ENCODE measurements around the gene TNFRSF8.

Gene TNFRSF8

DNA sequence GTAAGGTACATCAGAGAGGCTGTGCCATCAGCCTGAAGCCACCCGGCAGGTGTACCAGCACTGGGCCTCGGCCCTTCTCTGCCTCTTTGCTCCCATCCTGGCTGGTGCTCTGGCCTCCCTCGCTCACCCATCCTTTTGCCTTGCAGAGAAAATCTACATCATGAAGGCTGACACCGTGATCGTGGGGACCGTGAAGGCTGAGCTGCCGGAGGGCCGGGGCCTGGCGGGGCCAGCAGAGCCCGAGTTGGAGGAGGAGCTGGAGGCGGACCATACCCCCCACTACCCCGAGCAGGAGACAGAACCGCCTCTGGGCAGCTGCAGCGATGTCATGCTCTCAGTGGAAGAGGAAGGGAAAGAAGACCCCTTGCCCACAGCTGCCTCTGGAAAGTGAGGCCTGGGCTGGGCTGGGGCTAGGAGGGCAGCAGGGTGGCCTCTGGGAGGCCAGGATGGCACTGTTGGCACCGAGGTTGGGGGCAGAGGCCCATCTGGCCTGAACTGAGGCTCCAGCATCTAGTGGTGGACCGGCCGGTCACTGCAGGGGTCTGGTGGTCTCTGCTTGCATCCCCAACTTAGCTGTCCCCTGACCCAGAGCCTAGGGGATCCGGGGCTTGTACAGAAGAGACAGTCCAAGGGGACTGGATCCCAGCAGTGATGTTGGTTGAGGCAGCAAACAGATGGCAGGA lies 79.2 kb downstream of the TNFRSF8 start:
- DNase-seq (ENCODE audit: low read depth in 2 of 2) = no peak

DNA sequence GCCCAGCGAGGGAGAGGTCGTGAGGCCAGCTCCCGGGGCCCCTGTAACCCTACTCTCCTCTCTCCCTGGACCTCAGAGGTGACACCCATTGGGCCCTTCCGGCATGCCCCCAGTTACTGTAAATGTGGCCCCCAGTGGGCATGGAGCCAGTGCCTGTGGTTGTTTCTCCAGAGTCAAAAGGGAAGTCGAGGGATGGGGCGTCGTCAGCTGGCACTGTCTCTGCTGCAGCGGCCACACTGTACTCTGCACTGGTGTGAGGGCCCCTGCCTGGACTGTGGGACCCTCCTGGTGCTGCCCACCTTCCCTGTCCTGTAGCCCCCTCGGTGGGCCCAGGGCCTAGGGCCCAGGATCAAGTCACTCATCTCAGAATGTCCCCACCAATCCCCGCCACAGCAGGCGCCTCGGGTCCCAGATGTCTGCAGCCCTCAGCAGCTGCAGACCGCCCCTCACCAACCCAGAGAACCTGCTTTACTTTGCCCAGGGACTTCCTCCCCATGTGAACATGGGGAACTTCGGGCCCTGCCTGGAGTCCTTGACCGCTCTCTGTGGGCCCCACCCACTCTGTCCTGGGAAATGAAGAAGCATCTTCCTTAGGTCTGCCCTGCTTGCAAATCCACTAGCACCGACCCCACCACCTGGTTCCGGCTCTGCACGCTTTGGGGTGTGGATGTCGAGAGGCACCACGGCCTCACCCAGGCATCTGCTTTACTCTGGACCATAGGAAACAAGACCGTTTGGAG lies 80.0 kb downstream of the TNFRSF8 start:
- DNase-seq (ENCODE audit: low read depth in 2 of 2) = no peak

DNA sequence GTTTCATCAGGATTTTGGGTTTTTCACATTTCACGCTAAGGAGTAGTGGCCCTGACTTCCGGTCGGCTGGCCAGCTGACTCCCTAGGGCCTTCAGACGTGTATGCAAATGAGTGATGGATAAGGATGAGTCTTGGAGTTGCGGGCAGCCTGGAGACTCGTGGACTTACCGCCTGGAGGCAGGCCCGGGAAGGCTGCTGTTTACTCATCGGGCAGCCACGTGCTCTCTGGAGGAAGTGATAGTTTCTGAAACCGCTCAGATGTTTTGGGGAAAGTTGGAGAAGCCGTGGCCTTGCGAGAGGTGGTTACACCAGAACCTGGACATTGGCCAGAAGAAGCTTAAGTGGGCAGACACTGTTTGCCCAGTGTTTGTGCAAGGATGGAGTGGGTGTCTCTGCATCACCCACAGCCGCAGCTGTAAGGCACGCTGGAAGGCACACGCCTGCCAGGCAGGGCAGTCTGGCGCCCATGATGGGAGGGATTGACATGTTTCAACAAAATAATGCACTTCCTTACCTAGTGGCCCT lies 80.6 kb downstream of the TNFRSF8 start:
- DNase-seq (ENCODE audit: low read depth in 2 of 2) = no peak

GRCh38 chr1:12144236-12144635 lies 81.1 kb downstream of the TNFRSF8 start:
- DNase-seq (ENCODE audit: low read depth in 2 of 2) = no peak

DNA sequence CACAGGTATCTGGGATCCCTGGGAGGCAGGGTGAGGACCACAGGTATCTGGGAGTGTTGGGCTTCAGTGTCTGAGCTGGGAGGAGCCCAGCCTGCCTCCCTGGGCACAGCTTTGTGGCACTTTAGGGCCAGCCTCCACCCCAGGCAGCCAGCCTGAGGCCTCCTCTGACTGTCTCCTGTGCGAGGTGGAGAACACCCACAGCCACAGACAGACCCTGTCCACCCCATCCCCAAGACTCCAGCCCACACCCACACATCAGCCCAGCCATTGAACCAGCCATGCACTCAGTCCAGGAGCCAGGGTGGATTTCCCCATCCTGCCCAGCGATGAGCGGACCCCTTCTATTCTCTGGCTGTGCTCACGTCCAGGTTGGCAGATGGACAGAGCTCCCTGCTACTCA lies 81.9 kb downstream of the TNFRSF8 start:
- DNase-seq (ENCODE audit: low read depth in 2 of 2) = no peak

GRCh38 chr1:12145616-12146342 lies 82.7 kb downstream of the TNFRSF8 start:
- no peak for DNase-seq (ENCODE audit: low read depth in 2 of 2)

GRCh38 chr1:12146343-12147112 lies 83.4 kb downstream of the TNFRSF8 start:
- DNase-seq (ENCODE audit: low read depth in 2 of 2) = no peak

DNA sequence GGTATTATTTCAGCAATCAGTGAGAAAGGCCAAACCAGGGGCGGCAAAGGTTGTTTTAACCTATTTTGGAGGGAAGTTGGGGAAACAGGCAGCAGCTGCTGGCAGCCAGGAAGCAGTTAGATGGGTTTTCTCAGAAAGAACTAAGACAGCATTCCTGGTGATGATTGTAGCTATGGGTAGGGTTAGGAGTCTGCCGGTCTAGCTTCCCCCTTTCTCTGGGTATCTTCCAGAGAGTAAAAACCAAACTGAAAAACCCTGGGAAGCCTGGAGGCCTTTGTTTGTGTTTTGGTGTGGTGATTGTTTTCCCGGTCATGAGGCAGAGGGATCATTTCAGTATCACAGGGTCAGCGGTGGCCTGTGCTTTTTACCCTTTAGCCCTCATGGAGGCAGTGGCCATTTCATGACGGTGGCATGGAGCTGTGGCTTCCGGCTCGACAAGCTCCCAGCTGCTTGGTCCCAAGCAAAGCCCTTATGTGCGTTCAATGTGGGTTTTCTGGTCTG lies 84.1 kb downstream of the TNFRSF8 start:
- DNase-seq (ENCODE audit: low read depth in 2 of 2) = no peak

GRCh38 chr1:12148160-12148957 lies 85.3 kb downstream of the TNFRSF8 start:
- no peak for DNase-seq (ENCODE audit: low read depth in 2 of 2)

GRCh38 chr1:12148958-12149790 lies 86.1 kb downstream of the TNFRSF8 start:
- DNase-seq (ENCODE audit: low read depth in 2 of 2) = no peak

DNA sequence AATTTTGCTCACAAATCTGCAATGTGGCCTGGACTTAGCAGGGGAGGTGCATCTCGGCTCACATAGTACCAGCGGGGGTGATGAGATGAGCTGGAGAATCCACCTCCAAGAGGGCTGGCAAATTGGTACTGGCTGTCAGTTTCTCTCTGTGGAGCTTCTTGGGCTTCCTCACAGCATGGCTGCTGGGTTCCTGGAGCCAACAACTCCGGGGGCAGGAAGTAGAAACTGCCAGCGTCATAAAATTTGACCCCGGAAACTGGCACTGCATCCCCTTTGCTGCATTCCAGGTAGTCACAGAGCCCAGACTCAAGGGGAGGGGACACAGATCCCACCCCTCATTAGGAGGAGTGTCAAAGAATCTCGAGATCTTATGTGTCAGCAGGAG lies 86.7 kb downstream of the TNFRSF8 start:
- DNase-seq (ENCODE audit: low read depth in 2 of 2) = no peak

DNA sequence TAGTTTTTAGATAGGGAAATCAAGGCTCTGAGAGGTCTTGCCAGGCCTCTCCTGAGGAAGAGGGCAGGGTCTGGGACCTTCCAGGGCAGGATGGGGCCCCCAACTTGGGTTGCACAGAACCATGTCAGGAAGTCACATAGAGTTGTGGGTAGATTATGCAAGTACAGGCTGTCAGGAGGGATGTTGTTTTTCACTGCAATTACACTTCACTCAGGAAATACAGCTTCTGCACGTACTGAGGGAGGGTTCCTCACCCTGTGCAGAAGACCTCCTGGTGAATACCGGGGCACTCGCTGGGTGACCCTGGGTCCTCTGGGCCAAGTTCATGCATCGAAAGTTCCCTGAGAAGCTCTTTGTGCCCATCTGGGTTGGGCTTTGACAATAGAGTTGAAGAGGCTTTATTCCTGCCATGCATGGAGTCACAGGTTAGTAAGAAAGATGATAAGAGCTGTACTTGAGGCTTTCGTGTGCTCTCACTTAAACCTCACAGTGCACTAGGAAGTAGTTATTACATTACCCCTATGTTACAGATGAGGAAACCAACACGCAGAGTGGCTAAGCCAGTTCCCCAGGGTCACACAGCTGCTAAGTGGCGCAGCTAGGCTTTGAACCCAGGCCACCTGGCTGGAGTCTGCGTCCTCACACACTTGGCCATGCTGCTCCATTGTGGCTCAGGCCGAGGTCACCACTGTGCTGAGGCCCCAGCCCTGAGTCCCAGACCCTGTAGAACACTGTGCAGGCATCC lies 87.5 kb downstream of the TNFRSF8 start:
- DNase-seq (ENCODE audit: low read depth in 2 of 2) = no peak

DNA sequence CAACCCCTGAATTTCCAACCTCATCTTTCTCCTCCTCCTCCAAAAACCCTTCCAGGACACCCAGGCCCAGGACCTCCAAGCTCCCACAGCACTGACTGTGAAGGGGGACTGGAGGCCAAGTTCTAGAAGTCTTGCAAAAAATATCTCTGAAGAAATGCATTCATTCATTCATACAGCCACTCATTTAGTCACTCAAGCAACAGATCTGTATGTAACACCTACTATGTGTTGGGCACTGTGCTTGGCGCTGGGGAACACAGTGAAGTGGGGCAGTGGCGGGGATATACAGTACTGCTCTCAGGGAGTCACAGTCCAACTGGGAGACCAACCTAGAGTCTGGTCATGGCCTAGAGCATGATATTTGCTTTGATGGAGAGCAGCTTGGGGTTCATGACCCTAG lies 88.4 kb downstream of the TNFRSF8 start:
- DNase-seq (ENCODE audit: low read depth in 2 of 2) = no peak

DNA sequence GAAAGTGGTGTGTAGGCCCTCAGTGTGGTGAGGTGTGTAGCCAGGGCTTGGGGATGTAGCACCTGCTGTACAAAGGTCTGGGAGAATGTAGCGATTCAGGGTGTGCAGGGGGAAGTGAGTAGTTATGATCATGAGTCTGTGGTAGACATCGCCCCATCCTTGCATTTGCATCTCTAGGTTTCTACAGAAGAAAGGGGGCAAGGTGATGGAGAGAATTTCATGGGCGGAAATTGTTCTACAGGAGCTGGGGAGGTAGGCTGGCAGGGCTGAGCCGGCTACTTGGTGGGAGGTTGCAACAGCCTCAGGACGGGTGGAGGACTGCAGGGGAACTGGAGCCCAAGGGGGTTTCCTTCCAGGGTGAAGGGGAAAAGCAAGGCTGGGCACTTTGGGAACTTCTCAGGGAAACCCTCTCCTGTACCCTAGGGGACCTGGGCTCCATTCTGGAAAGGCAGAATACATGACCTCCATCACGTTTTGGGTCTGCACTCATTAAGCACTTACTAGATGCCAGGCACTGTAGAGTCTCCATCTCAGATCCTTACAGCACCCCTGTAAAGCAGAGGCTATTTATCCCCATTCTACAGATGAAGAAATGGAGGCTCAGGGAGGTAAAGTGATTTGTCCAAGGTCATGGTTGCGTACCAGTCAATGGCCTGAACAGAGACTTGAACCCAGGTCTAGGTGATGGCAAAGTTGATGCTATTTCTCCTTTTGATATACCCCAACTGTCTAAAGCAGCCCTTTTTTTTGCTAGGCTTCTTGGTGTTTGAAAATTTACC lies 89.2 kb downstream of the TNFRSF8 start:
- DNase-seq (ENCODE audit: low read depth in 2 of 2) = no peak

DNA sequence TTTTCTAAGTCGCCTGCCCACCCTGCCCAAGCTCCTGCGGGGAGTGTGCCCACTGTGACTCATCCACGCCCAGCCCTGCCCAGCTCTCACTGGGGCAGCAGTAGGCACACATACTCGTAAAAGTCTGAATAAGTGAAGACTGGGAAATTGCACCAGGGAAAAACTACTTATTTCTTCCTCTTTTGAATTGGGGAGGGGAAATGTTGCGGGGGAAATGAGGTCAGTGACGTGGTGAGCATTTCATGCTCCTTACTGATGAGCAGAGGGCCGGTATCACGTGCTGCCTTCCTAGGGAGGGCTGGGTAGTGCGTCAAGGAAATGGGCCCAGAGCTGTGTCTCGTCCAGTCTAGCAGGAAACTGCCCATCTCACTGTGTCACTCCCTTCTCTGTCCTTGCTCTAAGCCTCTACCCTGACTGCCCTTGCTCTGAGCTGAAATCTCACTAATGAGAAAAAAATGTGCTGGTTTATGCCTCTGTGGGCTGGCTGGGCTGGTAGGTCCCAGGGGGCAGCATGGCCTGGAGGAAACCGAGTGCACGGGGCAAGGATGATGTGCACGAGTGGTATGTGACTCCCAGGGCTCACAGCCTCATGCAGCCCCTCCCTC lies 90.2 kb downstream of the TNFRSF8 start:
- DNase-seq (ENCODE audit: low read depth in 2 of 2) = no peak

DNA sequence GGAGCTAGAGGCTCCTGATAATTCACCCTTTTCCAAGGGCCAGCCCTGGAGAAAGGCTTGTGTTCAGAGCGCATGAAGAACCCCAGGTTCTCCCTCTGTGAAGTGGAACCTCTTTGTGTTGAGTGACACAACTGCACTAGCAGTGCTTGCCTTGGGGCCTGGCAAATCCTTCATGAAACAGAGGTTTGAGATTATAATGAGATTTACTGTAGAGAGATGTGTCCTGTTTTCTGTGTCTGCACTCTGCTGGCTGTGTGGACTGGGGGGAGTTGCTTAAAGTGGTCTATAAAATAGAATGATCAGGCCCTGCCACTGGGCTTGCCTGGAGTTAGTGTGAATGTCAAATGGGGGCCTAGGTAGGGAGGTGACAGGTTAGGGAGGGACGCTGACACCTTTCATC lies 92.2 kb downstream of the TNFRSF8 start:
- no peak for DNase-seq (ENCODE audit: low read depth in 2 of 2)

DNA sequence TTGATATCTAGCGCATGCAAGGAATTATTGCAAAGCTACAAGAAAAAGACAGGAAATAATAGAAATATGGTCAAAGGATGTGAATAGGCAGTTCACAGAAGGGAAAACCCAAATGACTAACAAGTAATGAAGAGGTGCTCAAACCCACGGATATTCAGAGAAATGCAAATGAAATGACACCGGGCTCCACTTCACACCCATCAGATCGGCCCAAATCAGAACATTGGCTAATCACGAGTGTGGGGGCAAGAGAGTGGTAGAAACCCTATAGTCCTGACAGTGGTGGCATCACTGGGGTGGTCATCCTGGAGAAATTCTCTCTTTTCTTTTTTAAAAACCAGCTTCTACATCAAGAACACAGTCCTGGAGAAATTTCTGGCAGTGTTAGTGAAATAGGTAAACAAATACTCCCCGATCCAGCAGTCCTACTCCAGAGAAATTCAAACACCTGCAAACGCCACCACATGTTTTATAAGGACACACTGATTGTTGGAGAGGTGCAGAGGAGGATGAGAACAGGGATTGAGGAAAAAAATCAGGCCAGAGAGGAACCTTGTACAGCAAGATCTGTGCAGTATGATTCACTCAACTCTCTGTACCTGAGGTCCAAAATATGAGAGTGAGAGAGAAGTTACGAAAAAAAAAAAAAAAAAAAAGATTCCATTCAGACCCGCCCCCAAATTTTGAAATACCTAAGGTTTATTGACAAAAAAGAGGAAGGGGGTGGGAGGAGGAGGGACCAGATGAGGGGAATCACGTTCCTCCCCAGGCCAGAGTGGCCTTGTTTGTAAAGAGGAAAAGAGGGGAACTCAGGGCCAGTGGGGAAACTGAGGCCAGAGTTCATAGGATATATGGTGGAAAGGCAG lies 94.5 kb downstream of the TNFRSF8 start:
- no peak for DNase-seq (ENCODE audit: low read depth in 2 of 2)

Measured in stimulated activated CD4-positive, alpha-beta T cell treated with anti-CD3 and anti-CD28 coated beads, Interleukin-15, amount 100 ng/mL, for 48 hours (primary cell).